Loucy (cell line): Measurements from ENCODE around the gene GIN1.

Experiments used
- CTCF ChIP-seq: fragments of 200-600 bp; sonication (generic); conservative IDR thresholded peaks from 2 replicates; pipeline ENCODE4 v1.5.1; 2014; ENCODE audit warnings: mild to moderate bottlenecking, antibody characterized with exemption, low read length
- EZH2phosphoT487 ChIP-seq: fragments of 200-600 bp; IDR thresholded peaks from 2 replicates; pipeline ENCODE4 v1.6.1; 2018; ENCODE audit warnings: antibody characterized with exemption, mild to moderate bottlenecking, moderate library complexity, borderline replicate concordance

DNA sequence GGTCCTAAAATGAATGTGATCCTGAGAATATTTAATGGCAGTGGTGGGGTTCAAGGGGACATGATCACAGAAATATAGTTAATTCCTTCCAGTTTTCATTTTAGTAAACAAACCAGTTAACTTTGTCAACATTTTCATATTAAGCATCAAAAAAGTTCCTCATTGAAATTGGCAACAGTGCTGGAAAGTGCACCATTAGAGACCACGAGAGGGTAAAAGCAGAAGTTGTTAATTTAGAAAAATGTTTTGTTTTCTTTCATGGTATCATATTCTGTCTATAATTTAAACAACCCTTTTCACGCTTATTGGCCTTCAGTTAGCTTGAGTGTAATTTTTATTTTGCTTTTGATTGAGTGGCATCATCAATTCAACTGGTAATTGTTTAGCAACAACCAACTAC, 11.9 kb downstream of the GIN1 start:
- TF ChIP-seq CTCF (no peak), EZH2phosphoT487 (no peak)
